ENCODE results near the gene PHKA1. TPM values are rescaled to one million over a fixed set of nuclear protein-coding genes. Genes with fewer than 3 reads are reported as not detected.
"Not testable (repeated sequence)": the region's sequence is repeated elsewhere in the genome, so short reads cannot be mapped to it uniquely, and the experiment has no call there.

The PHKA1 gene
- polyA plus RNA-seq, 12 donors = 2.9 to 5.2 (median 3.6) TPM; not detected in 2

- not testable (repeated sequence) for DNase-seq
Measured at GRCh38 chrX:72673951-72674350, 40.2 kb downstream of the PHKA1 start.

- DNase-seq = not testable (repeated sequence)
Measured at GRCh38 chrX:72669508-72669907, 44.6 kb downstream of the PHKA1 start.

GRCh38 chrX:72666451-72666850 is 47.7 kb downstream of the PHKA1 start:
- no peak for DNase-seq

- DNase-seq = no peak
Measured at GRCh38 chrX:72663737-72664136, 50.4 kb downstream of the PHKA1 start.

DNA sequence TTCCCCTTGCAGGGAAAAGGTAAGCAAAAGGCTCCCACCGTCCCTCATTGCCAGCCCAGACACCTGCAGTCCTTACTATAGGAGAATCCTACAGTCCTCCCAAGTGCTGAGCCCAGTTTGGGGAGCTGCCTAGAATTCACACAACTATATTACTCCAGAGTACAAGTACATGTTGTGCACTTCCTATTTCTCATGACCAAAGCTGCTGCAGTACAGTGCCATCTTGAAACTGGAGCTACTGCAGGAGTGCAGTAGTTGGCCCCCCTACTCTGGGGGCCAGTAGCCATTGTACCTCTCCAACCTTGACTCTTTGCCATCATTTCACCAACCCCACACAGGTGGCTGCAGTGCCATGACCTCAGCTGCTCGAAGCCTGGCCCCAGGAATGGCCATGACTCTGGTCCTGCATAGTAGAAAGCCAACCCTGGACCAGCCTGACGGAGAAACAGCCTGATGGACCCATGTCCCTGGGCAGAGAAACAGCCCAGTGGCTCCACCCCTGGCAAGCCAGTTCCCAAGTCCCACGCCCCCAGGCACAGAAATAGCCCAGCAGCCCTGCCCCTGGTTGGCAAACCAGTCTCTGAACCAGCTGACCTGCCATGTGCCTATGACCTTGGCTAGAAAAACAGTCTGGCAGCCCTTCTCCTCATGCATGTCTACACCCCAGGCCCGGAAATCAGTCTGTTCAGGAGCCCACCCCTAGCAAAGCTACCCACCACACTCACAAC is 51.9 kb downstream of the PHKA1 start:
- DNase-seq = no peak

- DNase-seq = no peak
Measured at GRCh38 chrX:72659723-72660122, 54.4 kb downstream of the PHKA1 start.

DNA sequence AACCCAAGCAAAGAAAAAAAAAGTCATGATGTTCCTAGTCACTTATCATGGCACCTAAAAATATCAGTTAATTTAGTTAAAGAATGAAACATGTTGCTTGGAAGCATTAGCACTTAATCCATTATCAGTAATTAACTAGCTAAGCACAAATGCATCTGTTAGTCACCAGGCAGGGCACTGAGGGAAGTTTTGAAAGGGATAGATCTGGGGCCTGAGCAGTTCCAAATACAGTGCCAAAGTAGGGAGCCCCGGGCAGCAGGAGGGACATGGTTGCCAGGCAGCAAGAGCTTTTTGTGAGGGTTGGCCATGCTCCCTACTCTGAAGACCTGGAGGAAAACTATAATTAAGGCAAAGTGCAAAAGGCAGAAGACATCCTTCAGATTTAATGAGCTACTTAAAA is 62.0 kb downstream of the PHKA1 start:
- DNase-seq = no peak

DNA sequence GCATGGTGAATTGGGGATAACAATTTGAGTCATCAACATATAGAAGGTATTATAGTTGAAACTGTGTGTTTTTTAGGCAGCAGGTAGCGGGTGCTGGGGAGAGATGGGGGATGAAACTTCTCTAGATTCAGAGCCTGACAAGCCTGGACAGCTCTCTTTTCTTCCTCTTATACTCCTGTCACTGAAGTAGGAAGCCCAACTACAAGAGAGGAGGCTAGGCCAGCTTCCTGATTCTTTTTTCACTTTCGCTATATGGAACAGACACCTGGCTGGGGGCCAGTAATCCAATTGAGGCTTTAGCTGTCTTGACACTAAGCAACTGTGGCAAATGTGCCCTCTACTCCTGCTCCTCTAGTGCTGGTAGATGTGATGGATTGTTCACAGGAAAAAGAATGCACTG is 69.2 kb downstream of the PHKA1 start:
- no peak for DNase-seq

- no peak for DNase-seq
Measured at GRCh38 chrX:72641611-72642010, 72.5 kb downstream of the PHKA1 start.

- no peak for DNase-seq
Measured at GRCh38 chrX:72635930-72636329, 78.2 kb downstream of the PHKA1 start.

DNA sequence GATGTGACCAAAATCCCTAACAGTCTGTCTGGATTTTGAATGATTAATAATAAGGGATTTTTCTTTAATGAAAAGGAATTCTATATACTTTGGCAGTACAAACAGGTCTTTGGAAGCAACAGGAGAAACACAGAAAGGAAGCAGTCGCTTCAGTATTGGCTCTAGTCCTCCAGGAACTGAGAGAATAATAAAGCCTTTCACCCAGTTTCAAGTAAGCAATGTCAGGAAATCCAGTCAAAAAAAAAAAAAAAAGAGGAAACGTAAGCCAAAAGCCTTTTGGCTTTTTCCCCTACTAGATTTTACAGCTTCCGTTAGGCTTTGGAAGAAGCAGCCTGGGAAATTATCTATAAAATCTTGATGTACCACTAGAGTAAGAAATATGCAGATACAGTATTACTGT is 79.8 kb downstream of the PHKA1 start:
- peak; percentile 31 for DNase-seq

GRCh38 chrX:72630185-72630584 is 83.9 kb downstream of the PHKA1 start:
- no peak for DNase-seq

DNA sequence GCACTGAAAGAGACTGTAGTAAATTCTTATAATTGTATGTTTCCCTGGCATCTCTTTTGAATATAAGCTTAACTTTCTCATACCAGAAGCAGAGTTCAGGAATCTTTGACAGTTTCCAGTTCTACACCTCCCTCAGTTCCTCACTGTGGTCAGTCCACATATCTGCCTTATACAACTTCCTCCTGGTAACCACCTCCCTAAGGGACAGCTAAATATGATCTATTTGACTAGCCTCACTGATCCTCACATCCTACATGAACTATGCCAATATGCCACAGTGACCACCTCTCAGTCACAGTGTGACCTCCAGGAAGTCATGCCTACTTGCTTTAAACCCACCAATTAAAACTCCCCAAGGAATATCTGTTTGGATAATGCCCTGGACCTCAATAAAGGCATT is 89.9 kb downstream of the PHKA1 start:
- no peak for DNase-seq

DNA sequence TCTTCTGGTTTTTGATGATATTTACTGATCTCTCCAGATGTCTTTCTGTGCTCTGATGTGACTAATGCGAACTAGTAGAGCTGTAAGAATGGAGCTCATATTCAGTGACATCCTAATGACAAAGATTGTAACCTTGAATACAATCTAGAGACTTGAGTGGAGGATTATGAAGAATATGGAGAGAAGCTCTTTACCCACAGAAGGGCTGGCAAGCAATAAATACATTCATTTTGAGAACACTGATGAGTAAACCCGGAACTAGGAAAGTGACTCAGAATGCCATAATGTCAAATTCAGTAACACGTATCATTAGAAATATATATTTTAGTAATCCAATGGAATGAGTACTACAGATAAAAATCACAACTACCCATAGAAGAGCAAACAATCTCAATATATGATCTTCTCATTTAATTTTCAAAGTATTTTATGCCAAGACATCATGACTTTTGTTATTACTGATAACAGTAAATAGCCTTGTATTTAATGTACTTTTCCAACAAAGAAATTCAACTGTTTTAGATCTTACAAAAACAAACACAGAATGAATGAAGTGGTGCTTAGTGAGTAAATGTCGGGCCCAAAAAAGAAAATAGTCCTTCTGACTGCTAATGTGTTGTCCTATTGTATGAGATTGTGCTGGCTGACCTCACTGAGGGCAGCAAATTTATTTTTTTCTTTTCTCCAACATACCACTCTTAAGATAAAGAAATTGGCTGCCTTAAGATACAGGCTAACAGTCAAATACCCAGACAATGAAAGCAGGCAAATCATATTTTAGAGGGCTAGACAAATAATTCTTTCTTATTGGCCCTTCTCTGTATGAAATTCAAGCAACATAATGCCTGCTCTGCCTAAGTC is 92.3 kb downstream of the PHKA1 start:
- DNase-seq = no peak

- DNase-seq = no peak
Measured at GRCh38 chrX:72621163-72621562, 92.9 kb downstream of the PHKA1 start.

GRCh38 chrX:72620550-72621145 is 93.5 kb downstream of the PHKA1 start:
- DNase-seq = no peak

DNA sequence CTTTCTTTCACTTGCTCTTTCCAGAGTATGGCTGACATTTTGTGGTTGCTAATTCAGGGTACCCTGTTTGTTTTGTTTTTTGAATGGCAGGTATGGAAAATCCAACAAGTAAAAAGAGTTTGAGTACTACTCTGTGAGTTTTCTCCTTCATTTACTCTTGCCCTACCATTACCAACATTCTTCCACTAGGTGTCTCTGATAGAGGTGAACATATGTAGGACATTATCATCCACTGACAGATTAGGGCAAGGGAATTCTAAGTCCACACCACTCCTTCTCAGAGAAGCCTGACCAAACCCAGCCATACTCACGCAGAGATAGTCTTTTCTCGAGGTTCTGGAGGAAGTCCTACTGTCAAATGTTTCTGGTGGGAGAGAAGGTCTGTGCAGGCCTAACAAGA is 104.8 kb downstream of the PHKA1 start:
- DNase-seq = no peak

DNA sequence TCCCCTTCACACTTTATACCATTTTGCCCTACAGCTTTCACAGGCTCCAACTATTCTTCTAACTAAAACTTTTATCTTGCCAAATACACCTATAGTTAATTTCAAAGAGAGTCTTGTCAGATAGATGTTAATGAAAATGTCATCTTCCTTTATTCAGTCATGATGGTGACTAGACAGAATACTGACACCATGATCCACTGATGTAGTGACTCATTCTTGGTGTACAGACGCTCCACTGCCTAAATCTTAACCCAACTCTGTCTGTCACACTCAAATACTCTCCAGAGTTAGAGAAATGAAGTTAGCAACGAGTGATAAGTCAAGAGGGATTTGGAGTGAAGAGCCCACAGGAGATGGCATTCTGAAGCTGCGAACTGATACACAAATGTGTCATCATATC is 109.4 kb downstream of the PHKA1 start:
- DNase-seq = no peak

- DNase-seq = no peak
Measured at GRCh38 chrX:72604112-72604511, 110.0 kb downstream of the PHKA1 start.

- not testable (repeated sequence) for DNase-seq
Measured at GRCh38 chrX:72591038-72591437, 123.1 kb downstream of the PHKA1 start.

DNA sequence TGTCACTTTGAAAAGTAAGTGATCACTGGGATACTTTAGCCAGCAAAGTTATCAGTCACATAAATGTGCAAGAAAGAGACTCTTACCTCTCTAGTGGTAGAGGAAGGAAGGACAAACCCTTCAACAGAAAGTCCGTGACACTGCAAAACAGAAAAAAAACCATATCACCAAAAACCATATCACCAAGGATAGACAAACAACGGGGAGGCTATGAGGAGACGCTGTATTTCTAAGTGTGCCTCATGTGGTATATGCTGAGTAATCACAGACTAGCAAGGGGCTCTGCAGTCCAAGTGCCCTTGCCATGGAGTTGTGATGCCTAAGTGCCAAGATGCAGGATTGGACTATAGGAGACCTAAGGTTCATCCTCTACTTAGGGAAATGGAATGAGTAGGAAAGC is 129.9 kb downstream of the PHKA1 start:
- DNase-seq = no peak

DNA sequence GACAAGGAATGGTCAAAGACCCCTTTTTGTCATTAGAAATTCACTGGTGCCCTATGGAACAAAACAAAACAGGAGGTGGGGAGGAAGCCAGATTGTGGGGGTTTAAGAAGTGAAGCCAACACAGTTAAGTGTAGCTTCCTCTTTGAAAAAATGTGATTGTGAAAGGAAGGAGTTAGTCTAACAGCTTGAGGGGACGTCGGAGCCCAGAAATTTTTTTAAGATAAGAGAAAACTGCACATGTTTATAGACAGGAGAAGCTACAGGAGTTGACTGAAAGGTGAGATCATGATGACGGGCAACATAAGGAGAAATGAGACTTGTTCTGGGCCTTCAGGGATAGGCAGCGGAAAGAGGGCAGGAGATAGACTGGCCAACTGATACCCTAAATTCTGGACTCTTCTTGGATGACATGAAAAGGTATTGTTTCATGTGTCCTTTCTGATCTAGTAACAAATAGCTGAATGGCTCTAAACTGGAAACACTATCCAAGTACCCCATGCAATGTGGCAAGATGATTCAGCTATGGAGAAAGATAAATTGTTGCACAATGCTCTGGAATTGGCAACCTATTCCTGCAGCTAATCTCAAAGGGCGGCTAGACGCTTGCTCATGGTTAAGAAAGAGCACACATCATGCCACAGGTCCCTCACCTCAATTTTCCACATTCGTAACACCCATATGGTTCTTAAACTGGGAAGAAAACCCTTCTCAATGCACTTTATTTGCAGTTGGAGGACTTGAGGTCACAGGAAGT is 137.8 kb downstream of the PHKA1 start:
- DNase-seq = no peak

Data from muscle of arm (tissue), 12 donors.